Gastrocnemius medialis (tissue), 4 donors: ENCODE data around the gene PLSCR4. TPM values are rescaled to one million over a fixed set of nuclear protein-coding genes. Genes with fewer than 3 reads are reported as not detected.

Source experiments
- ATAC-seq, 2 donors: fragments of 150-250 bp; one replicate each; pipeline ENCODE4 v1.9.1; 2016
- DNase-seq, 2 donors: peaks; one replicate each; pipeline ENCODE4 v3.0.0-alpha.2; 2019
- H3K27ac ChIP-seq, 4 donors: fragments of 200-600 bp; sonication (generic); 1 replicate in 1 of 4; 2 replicates in 3 of 4; pipeline ENCODE4 v1.5.1; 2016 to 2018; ENCODE audit warnings: mild to moderate bottlenecking in 2 of 4, moderate library complexity in 1 of 4
- H3K27me3 ChIP-seq, 3 donors: fragments of 200-600 bp; sonication (generic) in 2 of 3; 1 replicate in 1 of 3; 2 replicates in 2 of 3; pipeline versions ENCODE4 v1.5.1 to v1.6.0; 2016 to 2019; ENCODE audit warnings: mild to moderate bottlenecking in 1 of 3, moderate library complexity in 1 of 3
- H3K36me3 ChIP-seq, 2 donors: fragments of 200-600 bp; sonication (generic) in 1 of 2; one replicate each; pipeline ENCODE4 v1.5.1; 2017 to 2018
- H3K4me1 ChIP-seq, 2 donors: fragments of 200-600 bp; sonication (generic) in 1 of 2; one replicate each; pipeline ENCODE4 v1.5.1; 2016 to 2017; ENCODE audit warnings: mild to moderate bottlenecking in 2 of 2
- H3K4me3 ChIP-seq, 4 donors: fragments of 200-600 bp; sonication (generic) in 3 of 4; 1 replicate in 1 of 4; 2 replicates in 3 of 4; pipeline ENCODE4 v1.5.1; 2016 to 2019; ENCODE audit warnings: mild to moderate bottlenecking in 2 of 4
- H3K9me3 ChIP-seq, 3 donors: fragments of 200-600 bp; sonication (generic) in 2 of 3; 1 replicate in 1 of 3; 2 replicates in 2 of 3; pipeline ENCODE4 v1.5.1; 2016 to 2019
- POLR2A ChIP-seq, 2 donors: fragments of 450-650 bp; IDR thresholded peaks; one replicate each; pipeline ENCODE4 v1.6.1; 2017; ENCODE audit warnings: antibody characterized with exemption in 2 of 2, mild to moderate bottlenecking in 2 of 2, moderate library complexity in 2 of 2
- in situ Hi-C, 4 donors: fragments of 200-750 bp; cut with MboI; loops; one replicate each; pipeline versions ENCODE4 v1.15.0 to v1.8.0; 2017; ENCODE audit warnings: low sequenced_read_pairs in 4 of 4
- intact Hi-C: fragments of 100-400 bp; cut with DNase I; formaldehyde crosslinking; loops from one replicate; pipeline ENCODE4 v1.15.1; 2023; ENCODE audit warnings: low total_unique reads
- total RNA-seq, 4 donors: library from RNA; depleted of rRNA; stranded (reverse); fragments of >200 nt; gene quantifications; one replicate each; pipeline versions ENCODE4 v1.1.0 to v1.2.3, GENCODE V29; 2016
- TF ChIP-seq, protein P1 (sequence below), 5 experiments: fragments of 450-650 bp in 3 of 5; fragments of 200-600 bp in 2 of 5; sonication (generic) in 2 of 5; IDR thresholded peaks in 4 of 5; conservative IDR thresholded peaks in 1 of 5; 1 replicate in 4 of 5; 2 replicates in 1 of 5; pipeline ENCODE4 v1.5.1; 2016 to 2019; ENCODE audit warnings: antibody characterized with exemption in 5 of 5, mild to moderate bottlenecking in 3 of 5, moderate library complexity in 3 of 5

Gene PLSCR4
- total RNA-seq, 4 donors from 2014 or later, result 6.3 to 16.8 (median 9.5) TPM

DNA sequence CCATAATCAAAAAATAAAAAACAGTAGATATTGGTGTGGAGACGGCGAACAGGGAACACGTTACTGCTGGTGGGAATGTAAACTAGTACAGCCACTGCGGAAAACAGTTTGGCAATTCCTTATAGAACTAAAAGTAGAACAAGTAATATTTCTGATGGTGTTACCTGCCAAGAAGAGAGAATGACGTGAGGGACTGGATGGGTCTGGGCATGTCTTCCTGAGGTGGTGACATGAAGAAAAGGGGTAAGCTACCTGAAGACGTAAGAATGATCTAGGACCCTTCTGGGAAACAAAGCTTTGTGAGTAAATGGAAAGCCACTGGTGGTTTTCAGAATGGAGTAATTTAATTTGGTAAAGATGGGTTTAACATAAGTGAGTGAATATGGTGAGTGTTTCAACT lies 70.5 kb downstream of the PLSCR4 start:
- H3K36me3 ChIP-seq, result no peaks in the 10 kb centered on the region
- ATAC-seq (no peak), DNase-seq (no peak)
- TF ChIP-seq, protein P1, sequence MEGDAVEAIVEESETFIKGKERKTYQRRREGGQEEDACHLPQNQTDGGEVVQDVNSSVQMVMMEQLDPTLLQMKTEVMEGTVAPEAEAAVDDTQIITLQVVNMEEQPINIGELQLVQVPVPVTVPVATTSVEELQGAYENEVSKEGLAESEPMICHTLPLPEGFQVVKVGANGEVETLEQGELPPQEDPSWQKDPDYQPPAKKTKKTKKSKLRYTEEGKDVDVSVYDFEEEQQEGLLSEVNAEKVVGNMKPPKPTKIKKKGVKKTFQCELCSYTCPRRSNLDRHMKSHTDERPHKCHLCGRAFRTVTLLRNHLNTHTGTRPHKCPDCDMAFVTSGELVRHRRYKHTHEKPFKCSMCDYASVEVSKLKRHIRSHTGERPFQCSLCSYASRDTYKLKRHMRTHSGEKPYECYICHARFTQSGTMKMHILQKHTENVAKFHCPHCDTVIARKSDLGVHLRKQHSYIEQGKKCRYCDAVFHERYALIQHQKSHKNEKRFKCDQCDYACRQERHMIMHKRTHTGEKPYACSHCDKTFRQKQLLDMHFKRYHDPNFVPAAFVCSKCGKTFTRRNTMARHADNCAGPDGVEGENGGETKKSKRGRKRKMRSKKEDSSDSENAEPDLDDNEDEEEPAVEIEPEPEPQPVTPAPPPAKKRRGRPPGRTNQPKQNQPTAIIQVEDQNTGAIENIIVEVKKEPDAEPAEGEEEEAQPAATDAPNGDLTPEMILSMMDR (IDR thresholded peaks at IDR 0.05 in 4 of 5, conservative IDR thresholded peaks at IDR 0.05 in 1 of 5), result no peak
- no peak for TF ChIP-seq POLR2A (IDR thresholded peaks at IDR 0.05)
- H3K4me3 ChIP-seq, result no peak overlapping the region
- intact Hi-C loops, result no loop called here
- H3K27ac ChIP-seq, result no peak overlapping the region
- in situ Hi-C loops, result no loop called here
- no peaks in the 10 kb centered on the region for H3K27me3 ChIP-seq
- no peaks in the 10 kb centered on the region for H3K9me3 ChIP-seq
- H3K4me1 ChIP-seq, result no peaks in the 10 kb centered on the region

DNA sequence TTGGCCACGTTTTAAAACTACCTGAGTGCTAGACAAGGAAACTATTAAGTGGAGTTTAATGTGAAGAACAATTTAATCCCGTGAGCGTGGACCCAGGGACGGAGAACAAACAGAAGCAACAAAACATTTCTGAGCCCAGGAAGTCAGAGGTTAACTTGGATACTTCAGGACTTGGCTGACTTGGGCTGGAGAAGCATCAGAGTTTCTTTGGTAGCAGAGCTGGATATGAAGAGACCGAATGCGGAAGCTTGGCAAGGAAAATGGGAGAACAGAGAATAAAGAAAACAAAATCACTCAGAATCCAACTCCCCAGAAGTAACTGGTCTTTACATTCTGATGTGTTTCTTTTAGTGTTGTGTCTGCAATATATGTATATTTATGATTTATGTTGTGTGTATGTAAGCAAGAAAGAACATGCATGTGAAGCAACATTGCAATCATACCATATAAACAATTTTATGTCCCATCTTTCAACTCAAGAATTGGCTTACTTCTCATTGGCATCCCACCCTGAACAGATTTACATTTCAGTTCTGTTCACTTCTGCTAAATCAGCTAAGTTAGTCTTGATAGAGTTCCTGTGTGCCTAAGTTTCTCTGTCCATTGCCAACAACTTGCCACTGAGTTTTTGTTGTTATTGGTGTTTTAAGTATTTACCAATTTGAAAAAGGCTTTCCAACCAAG lies 72.8 kb downstream of the PLSCR4 start:
- ATAC-seq (no peak), DNase-seq (no peak)
- Histone ChIP-seq H3K4me1 (no peaks in the 10 kb centered on the region), H3K36me3 (no peaks in the 10 kb centered on the region), H3K27ac (no peak overlapping the region), H3K27me3 (no peaks in the 10 kb centered on the region), H3K4me3 (no peak overlapping the region), H3K9me3 (no peaks in the 10 kb centered on the region)
- TF ChIP-seq, protein P1 (IDR thresholded peaks at IDR 0.05 in 4 of 5, conservative IDR thresholded peaks at IDR 0.05 in 1 of 5), result no peak
- TF ChIP-seq POLR2A (IDR thresholded peaks at IDR 0.05), result no peak
- intact Hi-C loops, result no loop called here
- in situ Hi-C loops, result loop anchor here in 2 of 4 donors (10.0 kb wide), 1 partner anchor 113 kb away; no protein-coding TSS in a partner anchor

DNA sequence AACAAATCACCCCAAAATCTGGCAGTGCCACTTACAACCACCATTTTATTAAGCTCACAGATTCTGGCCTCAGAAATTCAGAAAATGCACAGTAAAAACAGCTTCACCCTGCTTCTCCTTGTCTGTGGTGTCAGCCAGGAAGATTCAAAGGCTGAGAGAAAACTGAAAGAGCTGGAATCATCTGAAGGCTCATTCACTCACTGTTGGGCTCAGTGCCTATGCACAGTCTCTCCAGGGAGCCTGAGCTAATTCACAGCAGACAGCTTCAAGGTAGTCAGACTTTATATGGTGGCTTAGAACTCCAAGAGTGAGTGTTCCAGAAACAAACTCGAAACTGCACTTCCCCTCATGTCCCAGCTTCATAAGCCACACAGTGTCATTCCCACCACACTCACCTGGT lies 73.4 kb downstream of the PLSCR4 start:
- no peak for DNase-seq

DNA sequence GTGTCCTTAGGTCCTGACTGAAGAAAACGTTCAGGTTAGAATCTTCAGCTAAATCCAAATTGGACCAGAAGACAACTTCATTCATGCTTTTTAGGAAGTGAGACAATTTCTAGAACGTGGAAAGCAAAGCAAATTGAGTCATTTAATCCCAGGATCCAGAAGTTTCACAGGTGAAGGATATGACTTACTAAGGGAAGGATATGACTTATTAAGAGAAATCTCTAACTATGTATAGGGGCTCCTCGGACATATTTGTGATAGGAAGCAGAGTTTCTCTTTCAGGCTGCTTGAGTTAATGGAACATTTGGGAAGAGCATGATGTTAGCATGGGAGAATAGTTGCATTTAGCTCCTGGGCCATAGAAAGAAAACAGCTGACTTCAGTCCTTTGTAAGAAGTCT lies 73.8 kb downstream of the PLSCR4 start:
- TF ChIP-seq POLR2A (IDR thresholded peaks at IDR 0.05), result no peak
- TF ChIP-seq, protein P1 (IDR thresholded peaks at IDR 0.05 in 4 of 5, conservative IDR thresholded peaks at IDR 0.05 in 1 of 5), result no peak
- in situ Hi-C loops (loop anchor here in 2 of 4 donors (10.0 kb wide), 1 partner anchor 112 kb away; no protein-coding TSS in a partner anchor), intact Hi-C loops (no loop called here)
- no peaks in the 10 kb centered on the region for H3K4me1 ChIP-seq
- no peaks in the 10 kb centered on the region for H3K9me3 ChIP-seq
- DNase-seq (no peak), ATAC-seq (no peak)
- H3K27me3 ChIP-seq, result no peaks in the 10 kb centered on the region
- H3K4me3 ChIP-seq, result no peak overlapping the region
- no peaks in the 10 kb centered on the region for H3K36me3 ChIP-seq
- H3K27ac ChIP-seq, result no peak overlapping the region

More for the DNA sequence above, 73.4 kb downstream of the PLSCR4 start:
- intact Hi-C loops, result no loop called here
- Histone ChIP-seq H3K36me3 (no peaks in the 10 kb centered on the region), H3K4me1 (no peaks in the 10 kb centered on the region), H3K4me3 (no peak overlapping the region), H3K27ac (no peak overlapping the region), H3K9me3 (no peaks in the 10 kb centered on the region), H3K27me3 (no peaks in the 10 kb centered on the region)
- no peak for ATAC-seq
- in situ Hi-C loops, result loop anchor here in 2 of 4 donors (10.0 kb wide), 1 partner anchor 113 kb away; no protein-coding TSS in a partner anchor
- no peak for TF ChIP-seq POLR2A (IDR thresholded peaks at IDR 0.05)
- TF ChIP-seq, protein P1 (IDR thresholded peaks at IDR 0.05 in 4 of 5, conservative IDR thresholded peaks at IDR 0.05 in 1 of 5), result no peak
